K562 (cell line): ENCODE measurements around the gene SOSTDC1. TPM values are rescaled to one million over a fixed set of nuclear protein-coding genes. Genes with fewer than 3 reads are reported as not detected.

Experiments used
- BRD9 ChIP-seq: fragments of 450-650 bp; IDR thresholded peaks from 2 replicates; pipeline ENCODE4 v1.6.1; 2018; ENCODE audit warnings: low read depth; ENCODE audit not compliant: partially characterized antibody
- CREB3L1 ChIP-seq: fragments of 450-650 bp; IDR thresholded peaks from 2 replicates; pipeline ENCODE4 v1.6.1; 2014; ENCODE audit warnings: low read depth, mild to moderate bottlenecking, moderate library complexity, borderline replicate concordance
- ESRRB ChIP-seq: fragments of 250-450 bp; sonication (Bioruptor Pico); IDR thresholded peaks from 2 replicates; pipeline ENCODE4 v1.5.0; 2020; ENCODE audit warnings: mild to moderate bottlenecking, moderate library complexity, borderline replicate concordance
- KDM4B ChIP-seq, 2 experiments: fragments of 450-650 bp in 1 of 2; sonication (generic) in 1 of 2; IDR thresholded peaks; 2 replicates each; pipeline ENCODE4 v1.6.1; 2016 to 2017; ENCODE audit warnings: borderline replicate concordance in 2 of 2, antibody characterized with exemption in 1 of 2, low read depth in 1 of 2, mild to moderate bottlenecking in 1 of 2
- MGA ChIP-seq: fragments of 450-650 bp; IDR thresholded peaks from 2 replicates; pipeline ENCODE4 v1.6.1; 2016; ENCODE audit warnings: mild to moderate bottlenecking, moderate library complexity
- NFATC3 ChIP-seq: fragments of 450-650 bp; IDR thresholded peaks from 2 replicates; pipeline ENCODE4 v1.6.1; 2017; ENCODE audit warnings: mild to moderate bottlenecking
- NR4A1 ChIP-seq, 2 experiments: fragments of 250-450 bp in 1 of 2; fragments of 450-650 bp in 1 of 2; sonication (Bioruptor Pico) in 1 of 2; IDR thresholded peaks; 2 replicates each; pipeline versions ENCODE4 v1.4.0 to v1.6.1; 2016 to 2020; ENCODE audit warnings: mild to moderate bottlenecking in 2 of 2, missing compliant biosample characterization in 1 of 2, missing genetic modification characterization in 1 of 2, moderate library complexity in 1 of 2
- SREBF1 ChIP-seq: fragments of 150-350 bp; IDR thresholded peaks from 2 replicates; pipeline ENCODE4 v1.6.1; 2014; ENCODE audit warnings: antibody characterized with exemption, low read depth, low read length, borderline replicate concordance
- ZEB2 ChIP-seq: fragments of 450-650 bp; IDR thresholded peaks from 2 replicates; pipeline ENCODE4 v1.6.1; 2016
- polyA plus RNA-seq, 8 experiments: library from polyadenylated mRNA; depleted of rRNA in 4 of 8; stranded (reverse) in 5 of 8; unstranded in 3 of 8; fragments of >200 nt; fragmentation: Nextera tagmentation in 2 of 8; fragmentation: Illumina TruSeq in 1 of 8; extraction: Ambion mirVana in 2 of 8; extraction: Trizol in 1 of 8; gene quantifications; 2 replicates each; pipeline versions ENCODE4 v1.2.1 to v1.2.3, GENCODE V29; 2011 to 2014; ENCODE audit warnings: inconsistent platforms in 1 of 8, missing spikeins in 1 of 8
- total RNA-seq, 7 experiments: library from RNA; depleted of rRNA in 6 of 7; stranded (reverse); fragments of >200 nt in 6 of 7; fragmentation: Illumina TruSeq in 2 of 7; extraction: Trizol in 2 of 7; gene quantifications; 2 replicates each; pipeline versions ENCODE4 v1.2.1 to v1.2.3, GENCODE V29; 2011 to 2021; ENCODE audit warnings: low replicate concordance in 1 of 7
- TF ChIP-seq, protein P1 (sequence below): fragments of 150-350 bp; conservative IDR thresholded peaks from 2 replicates; pipeline ENCODE4 v1.6.1; 2014; ENCODE audit warnings: low read length

The SOSTDC1 gene
- total and polyA plus RNA-seq, 9 of the 15 experiments (the other 6 are each of a cell fraction or from before 2014, with no cell fraction given) = 8.3 to 48.6 (median 15.9) TPM

GRCh38 chr7:16463520-16463919 lies 2.0 kb downstream of the SOSTDC1 start (continued):
- TF ChIP-seq BRD9 (no peak), CREB3L1 (no peak), ZEB2 (no peak), NR4A1 (CRISPR knock-in tag; IDR thresholded peaks at IDR 0.05) (no peak), NR4A1 (tag; IDR thresholded peaks at IDR 0.05) (no peak), KDM4B (IDR thresholded peaks at IDR 0.05; ENCODE audit: borderline replicate concordance in 2 of 2, low read depth in 1 of 2) (no peak), MGA (no peak), SREBF1 (no peak), ESRRB (CRISPR knock-in tag) (no peak), NFATC3 (no peak)
- TF ChIP-seq, protein P1, sequence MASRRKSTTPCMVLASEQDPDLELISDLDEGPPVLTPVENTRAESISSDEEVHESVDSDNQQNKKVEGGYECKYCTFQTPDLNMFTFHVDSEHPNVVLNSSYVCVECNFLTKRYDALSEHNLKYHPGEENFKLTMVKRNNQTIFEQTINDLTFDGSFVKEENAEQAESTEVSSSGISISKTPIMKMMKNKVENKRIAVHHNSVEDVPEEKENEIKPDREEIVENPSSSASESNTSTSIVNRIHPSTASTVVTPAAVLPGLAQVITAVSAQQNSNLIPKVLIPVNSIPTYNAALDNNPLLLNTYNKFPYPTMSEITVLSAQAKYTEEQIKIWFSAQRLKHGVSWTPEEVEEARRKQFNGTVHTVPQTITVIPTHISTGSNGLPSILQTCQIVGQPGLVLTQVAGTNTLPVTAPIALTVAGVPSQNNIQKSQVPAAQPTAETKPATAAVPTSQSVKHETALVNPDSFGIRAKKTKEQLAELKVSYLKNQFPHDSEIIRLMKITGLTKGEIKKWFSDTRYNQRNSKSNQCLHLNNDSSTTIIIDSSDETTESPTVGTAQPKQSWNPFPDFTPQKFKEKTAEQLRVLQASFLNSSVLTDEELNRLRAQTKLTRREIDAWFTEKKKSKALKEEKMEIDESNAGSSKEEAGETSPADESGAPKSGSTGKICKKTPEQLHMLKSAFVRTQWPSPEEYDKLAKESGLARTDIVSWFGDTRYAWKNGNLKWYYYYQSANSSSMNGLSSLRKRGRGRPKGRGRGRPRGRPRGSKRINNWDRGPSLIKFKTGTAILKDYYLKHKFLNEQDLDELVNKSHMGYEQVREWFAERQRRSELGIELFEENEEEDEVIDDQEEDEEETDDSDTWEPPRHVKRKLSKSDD = no peak
